B cell (primary cell): Measurements from ENCODE around the gene ZNF598.

ENCODE experiments used
- EZH2 ChIP-seq: IDR thresholded peaks from 2 replicates; pipeline ENCODE4 v1.6.1; 2012; ENCODE audit warnings: borderline replicate concordance, low read depth, mild to moderate bottlenecking, moderate library complexity, low read length; ENCODE audit not compliant: insufficient read depth, poor library complexity, severe bottlenecking
- TF ChIP-seq, protein P1 (sequence below): fragments of 200-600 bp; IDR thresholded peaks from one replicate; pipeline ENCODE4 v1.8.0; 2022; ENCODE audit warnings: antibody characterized with exemption, mild to moderate bottlenecking

DNA sequence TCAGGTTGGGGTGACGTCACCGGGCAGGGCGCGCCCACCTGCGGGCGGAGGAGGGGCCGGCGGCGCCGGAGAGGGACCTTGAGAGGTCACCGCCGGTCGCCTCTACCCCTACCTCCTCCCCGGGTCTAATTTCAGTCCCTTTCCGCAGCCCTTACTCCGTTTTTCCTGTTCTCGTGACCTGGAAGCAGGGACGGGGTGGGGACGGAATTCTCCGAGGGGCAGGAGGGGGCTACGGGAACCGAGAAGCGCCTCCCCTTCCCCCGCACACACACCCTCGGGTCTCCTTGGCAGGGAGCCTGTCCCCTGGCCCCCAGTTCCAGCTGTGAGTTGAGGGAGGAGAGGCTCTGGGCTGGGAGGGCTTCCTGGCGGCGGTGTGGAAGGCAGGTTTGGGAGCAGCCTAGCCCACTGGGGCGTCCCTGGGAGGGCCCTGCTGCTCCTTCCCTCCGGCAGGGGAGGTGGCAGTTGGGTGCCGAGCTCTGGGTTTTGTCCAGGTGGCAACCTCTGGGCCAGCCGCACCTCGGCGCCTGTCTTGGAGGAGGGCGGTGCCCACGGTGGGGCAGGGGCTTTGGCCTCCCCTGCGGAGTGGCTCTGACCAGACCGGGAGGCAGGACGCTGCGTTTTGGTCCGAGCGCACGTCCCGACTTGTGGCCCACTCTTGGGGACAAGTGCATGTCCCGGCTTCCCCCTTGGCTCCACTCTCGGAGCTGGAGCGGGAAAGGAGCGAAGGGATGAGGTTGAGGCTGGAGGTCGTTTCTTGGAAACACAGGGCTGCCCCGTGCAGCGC is 19.1 kb downstream of the ZNF598 start:
- TF ChIP-seq, protein P1, sequence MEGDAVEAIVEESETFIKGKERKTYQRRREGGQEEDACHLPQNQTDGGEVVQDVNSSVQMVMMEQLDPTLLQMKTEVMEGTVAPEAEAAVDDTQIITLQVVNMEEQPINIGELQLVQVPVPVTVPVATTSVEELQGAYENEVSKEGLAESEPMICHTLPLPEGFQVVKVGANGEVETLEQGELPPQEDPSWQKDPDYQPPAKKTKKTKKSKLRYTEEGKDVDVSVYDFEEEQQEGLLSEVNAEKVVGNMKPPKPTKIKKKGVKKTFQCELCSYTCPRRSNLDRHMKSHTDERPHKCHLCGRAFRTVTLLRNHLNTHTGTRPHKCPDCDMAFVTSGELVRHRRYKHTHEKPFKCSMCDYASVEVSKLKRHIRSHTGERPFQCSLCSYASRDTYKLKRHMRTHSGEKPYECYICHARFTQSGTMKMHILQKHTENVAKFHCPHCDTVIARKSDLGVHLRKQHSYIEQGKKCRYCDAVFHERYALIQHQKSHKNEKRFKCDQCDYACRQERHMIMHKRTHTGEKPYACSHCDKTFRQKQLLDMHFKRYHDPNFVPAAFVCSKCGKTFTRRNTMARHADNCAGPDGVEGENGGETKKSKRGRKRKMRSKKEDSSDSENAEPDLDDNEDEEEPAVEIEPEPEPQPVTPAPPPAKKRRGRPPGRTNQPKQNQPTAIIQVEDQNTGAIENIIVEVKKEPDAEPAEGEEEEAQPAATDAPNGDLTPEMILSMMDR = no peak
- TF ChIP-seq EZH2 = peak; percentile 75
